ENCODE measurements around the gene IDH2. TPM values are rescaled to one million over a fixed set of nuclear protein-coding genes. Genes with fewer than 3 reads are reported as not detected.
A peak's percentile ranks its signal among the peaks of the same experiment; 100 is the strongest.

The IDH2 gene
- total and polyA plus RNA-seq, 10 of the 15 experiments (the other 5 are each of a cell fraction or from before 2014, with no cell fraction given): 2.3 to 358 (median 242) TPM

GRCh38 chr15:90037961-90038631 lies 64.2 kb downstream of the IDH2 start (continued):
- TF ChIP-seq PBX3 (IDR thresholded peaks at IDR 0.05; ENCODE audit: insufficient replicate concordance, low read depth, low read length) (no peak), SREBF2 (IDR thresholded peaks at IDR 0.05; ENCODE audit: low read length) (no peak), PML (IDR thresholded peaks at IDR 0.05; ENCODE audit: low read length) (peak; percentile 53; the same call in 1 of the 2 replicates), NFXL1 (IDR thresholded peaks at IDR 0.05; ENCODE audit: borderline replicate concordance) (no peak), ZNF207 (IDR thresholded peaks at IDR 0.05; ENCODE audit: borderline replicate concordance) (peak; percentile 86), WRNIP1 (IDR thresholded peaks at IDR 0.05; ENCODE audit: borderline replicate concordance, low read depth, low read length) (no peak), NFYA (IDR thresholded peaks at IDR 0.05; ENCODE audit: borderline replicate concordance, low read depth, low read length) (no peak), ZNF217 (IDR thresholded peaks at IDR 0.05) (no peak), SMARCA5 (IDR thresholded peaks at IDR 0.05) (peak; percentile 97), ZBTB33 (IDR thresholded peaks at IDR 0.05) (no peak), ZBTB4 (CRISPR knock-in tag; IDR thresholded peaks at IDR 0.05) (0 out of 2 replicates have a peak, but pooled peaks have one; percentile 77), CHD4 (IDR thresholded peaks at IDR 0.05) (no peak), EED (IDR thresholded peaks at IDR 0.05; ENCODE audit: low read depth) (peak; percentile 47; the same call in 1 of the 2 replicates), SMAD5 (IDR thresholded peaks at IDR 0.05; ENCODE audit: low read depth) (no peak), ZNF274 (IDR thresholded peaks at IDR 0.05; ENCODE audit: insufficient read depth, insufficient read length) (no peak), POU2F2 (IDR thresholded peaks at IDR 0.05; ENCODE audit: borderline replicate concordance, low read depth, low read length) (peak; percentile 84; the same call in 2 of the 3 replicates), ZBTB40 (IDR thresholded peaks at IDR 0.05; ENCODE audit: borderline replicate concordance) (0 out of 2 replicates have a peak, but pooled peaks have one; percentile 33)

Measured in GM12878 (cell line).